Measurements from ENCODE around the gene GPR146. TPM values are rescaled to one million over a fixed set of nuclear protein-coding genes. Genes with fewer than 3 reads are reported as not detected.

GPR146 gene
- polyA plus RNA-seq, 3 donors = 2.8 to 5.9 (median 3.2) TPM

GRCh38 chr7:1096156-1097119, 52.1 kb downstream of the GPR146 start:
- DNase-seq (ENCODE audit: extremely low read depth in 1 of 11, low read depth in 9 of 11, low spot score in 4 of 11) = no peak

- DNase-seq (ENCODE audit: extremely low read depth in 1 of 11, low read depth in 9 of 11, low spot score in 4 of 11) = no peak
These were observed 52.8 kb downstream of the GPR146 start for GRCh38 chr7:1097120-1097504.

GRCh38 chr7:1098243-1099153, 54.2 kb downstream of the GPR146 start:
- DNase-seq (ENCODE audit: extremely low read depth in 1 of 11, low read depth in 9 of 11, low spot score in 4 of 11) = no peak

GRCh38 chr7:1099154-1099542, 54.8 kb downstream of the GPR146 start:
- DNase-seq (ENCODE audit: extremely low read depth in 1 of 11, low read depth in 9 of 11, low spot score in 4 of 11) = no peak

GRCh38 chr7:1099637-1100036, 55.3 kb downstream of the GPR146 start:
- no peak for DNase-seq (ENCODE audit: extremely low read depth in 1 of 11, low read depth in 9 of 11, low spot score in 4 of 11)

- DNase-seq (ENCODE audit: extremely low read depth in 1 of 11, low read depth in 9 of 11, low spot score in 4 of 11) = no peak
These were observed 56.0 kb downstream of the GPR146 start for GRCh38 chr7:1100386-1100785.

- DNase-seq (ENCODE audit: extremely low read depth in 1 of 11, low read depth in 9 of 11, low spot score in 4 of 11) = no peak
These were observed 56.7 kb downstream of the GPR146 start for GRCh38 chr7:1100834-1101562.

- DNase-seq (ENCODE audit: extremely low read depth in 1 of 11, low read depth in 9 of 11, low spot score in 4 of 11) = no peak
These were observed 57.5 kb downstream of the GPR146 start for GRCh38 chr7:1101563-1102431.

- DNase-seq (ENCODE audit: extremely low read depth in 1 of 11, low read depth in 9 of 11, low spot score in 4 of 11) = no peak
These were observed 58.9 kb downstream of the GPR146 start for GRCh38 chr7:1103009-1103788.

GRCh38 chr7:1103789-1104515, 59.6 kb downstream of the GPR146 start:
- no peak for DNase-seq (ENCODE audit: extremely low read depth in 1 of 11, low read depth in 9 of 11, low spot score in 4 of 11)

- DNase-seq (ENCODE audit: extremely low read depth in 1 of 11, low read depth in 9 of 11, low spot score in 4 of 11) = no peak
These were observed 60.3 kb downstream of the GPR146 start for GRCh38 chr7:1104516-1105179.

GRCh38 chr7:1105189-1105588, 60.8 kb downstream of the GPR146 start:
- DNase-seq (ENCODE audit: extremely low read depth in 1 of 11, low read depth in 9 of 11, low spot score in 4 of 11) = no peak

GRCh38 chr7:1106063-1106792, 61.9 kb downstream of the GPR146 start:
- no peak for DNase-seq (ENCODE audit: extremely low read depth in 1 of 11, low read depth in 9 of 11, low spot score in 4 of 11)

GRCh38 chr7:1106793-1107421, 62.6 kb downstream of the GPR146 start:
- DNase-seq (ENCODE audit: extremely low read depth in 1 of 11, low read depth in 9 of 11, low spot score in 4 of 11) = no peak

- DNase-seq (ENCODE audit: extremely low read depth in 1 of 11, low read depth in 9 of 11, low spot score in 4 of 11) = no peak
These were observed 64.0 kb downstream of the GPR146 start for GRCh38 chr7:1108264-1108920.

Data from renal cortex interstitium (tissue), 11 donors.